Adrenal gland (tissue), 12 donors: Measurements from ENCODE around the gene LRRC63. TPM values are rescaled to one million over a fixed set of nuclear protein-coding genes. Genes with fewer than 3 reads are reported as not detected.

Experiments
- DNase-seq, 7 donors: peaks; one replicate each; pipeline ENCODE4 v3.0.0-alpha.2; 2019 to 2020
- H3K27ac ChIP-seq, 5 donors: fragments of 200-600 bp; sonication (generic) in 4 of 5; 1 replicate in 3 of 5; 2 replicates in 2 of 5; pipeline versions ENCODE4 v1.5.1 to v1.8.0; 2016 to 2020; ENCODE audit warnings: mild to moderate bottlenecking in 1 of 5
- H3K27me3 ChIP-seq: fragments of 200-600 bp; 2 replicates; pipeline ENCODE4 v1.8.0; 2021
- H3K36me3 ChIP-seq, 2 donors: fragments of 200-600 bp; replicated peaks in 1 of 2; 1 replicate in 1 of 2; 2 replicates in 1 of 2; pipeline versions ENCODE4 v1.5.1 to v1.8.0; 2018 to 2022
- H3K4me1 ChIP-seq, 2 donors: fragments of 200-600 bp; replicated peaks in 1 of 2; 1 replicate in 1 of 2; 2 replicates in 1 of 2; pipeline versions ENCODE4 v1.5.1 to v1.8.0; 2018 to 2021
- H3K4me3 ChIP-seq, 4 donors: fragments of 200-600 bp; sonication (generic) in 3 of 4; one replicate each; pipeline ENCODE4 v1.5.1; 2016 to 2018
- H3K9me3 ChIP-seq, 3 donors: fragments of 200-600 bp; sonication (generic) in 1 of 3; replicated peaks in 1 of 3; 1 replicate in 2 of 3; 2 replicates in 1 of 3; pipeline versions ENCODE4 v1.5.1 to v1.8.0; 2016 to 2021
- POLR2A ChIP-seq, 2 donors: fragments of 450-650 bp; IDR thresholded peaks; one replicate each; pipeline ENCODE4 v1.6.1; 2017; ENCODE audit warnings: antibody characterized with exemption in 2 of 2, mild to moderate bottlenecking in 2 of 2, moderate library complexity in 1 of 2
- WGBS, 4 donors: extraction: QIAGEN DNeasy Blood & Tissue Kit in 2 of 4; methylation state at CpG; one replicate each; pipeline versions ENCODE4 v1.1.5 to v1.1.7; 2013 to 2017; 5-methylcytosine and 5-hydroxymethylcytosine counted together
- intact Hi-C, 2 donors: fragments of 100-400 bp; cut with DNase I; formaldehyde crosslinking; loops; one replicate each; pipeline versions ENCODE4 v1.14.1 to v1.15.0; 2022 to 2023
- polyA plus RNA-seq, 3 donors: library from polyadenylated mRNA; stranded (reverse); fragments of 200-250 nt in 2 of 3; fragments of 350-450 nt in 1 of 3; fragmentation: Illumina TruSeq in 1 of 3; extraction: RNeasy Lipid Tissue Mini Kit (QIAGEN cat#74804) in 1 of 3; gene quantifications; one replicate each; pipeline ENCODE4 v1.2.3, GENCODE V29; 2013 to 2014
- total RNA-seq, 9 donors: library from RNA; depleted of rRNA in 4 of 9; stranded (reverse); fragments of >200 nt in 4 of 9; fragments of 120-200 nt in 1 of 9; fragmentation: NEBNext Ultra II Directional in 1 of 9; extraction: Animal tissue kit (Norgen Biotek cat#: 25700) in 1 of 9; gene quantifications; one replicate each; pipeline versions ENCODE4 v1.1.0 to v1.2.4, GENCODE V29; 2013 to 2023
- TF ChIP-seq, protein P1 (sequence below), 6 experiments: fragments of 450-650 bp in 4 of 6; fragments of 200-600 bp in 2 of 6; sonication (generic) in 1 of 6; IDR thresholded peaks; 1 replicate in 5 of 6; 2 replicates in 1 of 6; pipeline versions ENCODE4 v1.5.1 to v1.8.0; 2016 to 2021; ENCODE audit warnings: antibody characterized with exemption in 6 of 6, mild to moderate bottlenecking in 2 of 6, moderate library complexity in 1 of 6
- donor health status: healthy with polysubstance abuse.
- donor health status: Bipolar disorder and iron deficiency.
- donor health status: DM: yes; HTN: yes; CAD: no.
- donor health status: DM: no; HTN: no; CAD: no.
- donor health status: DM: no; HTN: no; CAD: no.
- donor health status: DM: yes; HTN: yes; CAD: no.

LRRC63 gene
- total and polyA plus RNA-seq, 12 donors, result 0.26 to 2.7 (median 0.67) TPM; not detected in 2

DNA sequence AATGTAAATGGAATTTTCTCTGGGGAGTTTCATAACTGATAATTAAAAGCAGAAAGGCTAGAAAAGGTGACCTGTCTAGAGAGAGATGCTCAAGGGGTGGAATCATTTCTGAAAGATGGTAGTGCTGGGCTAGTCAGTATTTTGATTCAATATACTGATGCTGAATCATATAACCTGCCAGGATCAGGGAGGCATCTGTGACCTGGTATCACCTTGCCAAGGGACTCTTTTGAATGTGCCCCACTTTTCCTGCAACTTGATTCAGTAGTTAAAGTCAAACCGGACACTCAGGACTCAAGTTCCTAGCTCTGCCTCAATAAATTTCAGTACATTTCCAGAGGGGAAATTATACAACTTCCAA lies 45.5 kb upstream of the LRRC63 start:
- DNase-seq, result no peak
- Histone ChIP-seq H3K27ac (no peak overlapping the region), H3K4me1 (no peaks in the 10 kb centered on the region), H3K27me3 (no peaks in the 10 kb centered on the region), H3K4me3 (no peak overlapping the region), H3K36me3 (no peaks in the 10 kb centered on the region), H3K9me3 (no peaks in the 10 kb centered on the region)
- WGBS, 4 donors, result 67 to 88% (median 78%) methylated on average over 1 of the region's 1 CpG
- intact Hi-C loops, result no loop called here
- no peak for TF ChIP-seq POLR2A (IDR thresholded peaks at IDR 0.05)
- TF ChIP-seq, protein P1, sequence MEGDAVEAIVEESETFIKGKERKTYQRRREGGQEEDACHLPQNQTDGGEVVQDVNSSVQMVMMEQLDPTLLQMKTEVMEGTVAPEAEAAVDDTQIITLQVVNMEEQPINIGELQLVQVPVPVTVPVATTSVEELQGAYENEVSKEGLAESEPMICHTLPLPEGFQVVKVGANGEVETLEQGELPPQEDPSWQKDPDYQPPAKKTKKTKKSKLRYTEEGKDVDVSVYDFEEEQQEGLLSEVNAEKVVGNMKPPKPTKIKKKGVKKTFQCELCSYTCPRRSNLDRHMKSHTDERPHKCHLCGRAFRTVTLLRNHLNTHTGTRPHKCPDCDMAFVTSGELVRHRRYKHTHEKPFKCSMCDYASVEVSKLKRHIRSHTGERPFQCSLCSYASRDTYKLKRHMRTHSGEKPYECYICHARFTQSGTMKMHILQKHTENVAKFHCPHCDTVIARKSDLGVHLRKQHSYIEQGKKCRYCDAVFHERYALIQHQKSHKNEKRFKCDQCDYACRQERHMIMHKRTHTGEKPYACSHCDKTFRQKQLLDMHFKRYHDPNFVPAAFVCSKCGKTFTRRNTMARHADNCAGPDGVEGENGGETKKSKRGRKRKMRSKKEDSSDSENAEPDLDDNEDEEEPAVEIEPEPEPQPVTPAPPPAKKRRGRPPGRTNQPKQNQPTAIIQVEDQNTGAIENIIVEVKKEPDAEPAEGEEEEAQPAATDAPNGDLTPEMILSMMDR (IDR thresholded peaks at IDR 0.05), result no peak

DNA sequence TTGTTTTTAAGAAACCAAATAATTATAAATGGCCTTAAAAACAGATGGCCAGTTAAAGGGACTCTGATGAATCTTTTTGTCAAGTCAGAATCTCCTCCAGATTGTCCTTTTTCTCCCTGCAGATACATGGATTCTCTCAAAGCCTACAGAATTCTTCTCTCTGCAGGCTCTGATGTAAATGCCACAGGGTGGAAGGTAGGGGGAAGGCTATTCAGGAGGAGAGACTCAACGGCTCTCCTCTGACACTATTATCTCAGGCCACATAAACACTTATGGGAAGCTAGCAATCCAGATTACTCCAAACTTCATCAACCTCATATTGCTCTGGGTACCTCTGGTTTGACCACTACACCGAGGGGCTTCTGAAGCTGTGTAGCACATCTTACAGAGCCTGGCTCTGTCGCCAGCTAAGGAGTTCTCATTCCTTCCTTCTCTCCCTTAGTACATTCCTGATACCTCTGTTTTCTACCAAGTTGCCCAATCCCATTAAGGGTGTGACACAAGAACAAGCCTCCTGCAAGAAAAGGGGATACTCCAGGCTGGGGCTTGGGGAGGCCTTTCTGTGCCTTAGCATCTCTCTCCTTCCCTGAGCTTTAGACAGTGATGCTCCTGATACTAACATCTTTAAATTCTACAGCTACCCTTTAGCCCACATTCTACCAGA lies 44.6 kb upstream of the LRRC63 start:
- peaks cover 0 to 8% of the 10 kb centered on the region in 2 donors for H3K4me1 ChIP-seq
- H3K36me3 ChIP-seq, result no peaks in the 10 kb centered on the region
- intact Hi-C loops, result no loop called here
- H3K9me3 ChIP-seq, result no peaks in the 10 kb centered on the region
- no peak overlapping the region for H3K27ac ChIP-seq
- no peak overlapping the region for H3K4me3 ChIP-seq
- no peak for TF ChIP-seq POLR2A (IDR thresholded peaks at IDR 0.05)
- TF ChIP-seq, protein P1 (IDR thresholded peaks at IDR 0.05), result no peak
- DNase-seq, result no peak
- H3K27me3 ChIP-seq, result no peaks in the 10 kb centered on the region
- 75 to 83% (median 76%) methylated on average over 3 of the region's 3 CpGs for WGBS, 4 donors

DNA sequence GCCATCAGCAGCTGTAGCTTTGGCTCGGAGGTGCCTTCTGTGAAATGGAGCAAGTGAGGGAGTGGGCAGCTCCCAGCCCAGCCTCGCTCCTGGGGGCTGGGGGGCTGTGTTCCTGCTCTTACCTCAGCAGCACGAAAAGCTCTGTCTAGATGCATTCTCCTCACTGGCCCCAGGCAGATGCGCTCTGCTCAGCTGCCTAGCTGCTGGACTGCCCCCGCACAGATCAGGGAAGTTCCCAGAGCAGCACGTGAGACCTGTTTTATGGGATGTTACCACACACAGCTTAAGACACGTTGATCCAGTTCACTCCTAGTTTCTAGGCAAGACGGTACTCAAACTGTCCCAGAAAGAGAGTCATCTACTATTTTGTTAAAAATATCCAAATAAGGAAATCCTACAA lies 43.4 kb upstream of the LRRC63 start:
- no peak for TF ChIP-seq POLR2A (IDR thresholded peaks at IDR 0.05)
- TF ChIP-seq, protein P1 (IDR thresholded peaks at IDR 0.05), result no peak
- intact Hi-C loops, result no loop called here

DNA sequence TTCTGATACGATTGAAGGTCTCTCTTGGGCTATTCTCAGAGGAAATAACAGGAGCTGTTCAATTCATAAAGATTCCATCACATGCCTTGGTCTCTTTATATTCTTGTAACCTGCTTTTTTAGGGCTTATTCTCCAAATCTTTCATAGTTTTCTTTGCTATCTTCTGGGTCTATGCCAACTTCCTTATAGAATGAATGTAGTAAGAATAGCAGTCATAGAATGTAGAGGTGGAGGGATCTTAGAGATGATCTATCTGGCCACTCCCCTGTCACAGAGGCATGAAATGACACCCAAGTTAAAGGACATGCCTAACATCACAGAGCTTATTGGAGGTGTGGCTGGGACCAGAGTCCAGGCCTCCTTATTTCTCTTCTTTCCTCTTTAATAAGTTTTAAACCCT lies 42.9 kb upstream of the LRRC63 start:
- H3K4me1 ChIP-seq, result peaks cover 0 to 11% of the 10 kb centered on the region in 2 donors
- no peak overlapping the region for H3K4me3 ChIP-seq
- intact Hi-C loops, result no loop called here
- no peak overlapping the region for H3K27ac ChIP-seq
- DNase-seq, result no peak
- H3K36me3 ChIP-seq, result no peaks in the 10 kb centered on the region
- no peak for TF ChIP-seq POLR2A (IDR thresholded peaks at IDR 0.05)
- TF ChIP-seq, protein P1 (IDR thresholded peaks at IDR 0.05), result no peak
- H3K9me3 ChIP-seq, result no peaks in the 10 kb centered on the region
- H3K27me3 ChIP-seq, result no peaks in the 10 kb centered on the region
- WGBS, 4 donors, result 53 to 70% (median 68%) methylated on average over 1 of the region's 1 CpG

More for the DNA sequence above, 43.4 kb upstream of the LRRC63 start:
- H3K4me1 ChIP-seq, result peaks cover 0 to 11% of the 10 kb centered on the region in 2 donors
- H3K27ac ChIP-seq, result no peak overlapping the region
- no peak overlapping the region for H3K4me3 ChIP-seq
- H3K36me3 ChIP-seq, result no peaks in the 10 kb centered on the region
- peak in 3 of 7 donors; percentile 14 to 44 (median 39) for DNase-seq
- H3K27me3 ChIP-seq, result no peaks in the 10 kb centered on the region
- no peaks in the 10 kb centered on the region for H3K9me3 ChIP-seq
- WGBS, 4 donors, result 61 to 68% (median 63%) methylated on average over 6 to 8 of the region's 8 CpGs
